Type B pancreatic cell (in vitro differentiated cells): ENCODE data around the gene HEG1. TPM values are rescaled to one million over a fixed set of nuclear protein-coding genes. Genes with fewer than 3 reads are reported as not detected.

Source experiments
- DNase-seq: peaks from one replicate; pipeline ENCODE4 v3.0.0; 2021; ENCODE audit warnings: mixed read lengths; ENCODE audit not compliant: unreplicated experiment; ENCODE audit errors: extremely low spot score
- H3K27ac Mint-ChIP-seq: 2 replicates; pipeline ENCODE4 v1.8.0; 2021; ENCODE audit warnings: mild to moderate bottlenecking, mixed read lengths
- H3K27me3 Mint-ChIP-seq: 2 replicates; pipeline ENCODE4 v1.8.0; 2021; ENCODE audit warnings: mixed read lengths
- H3K36me3 Mint-ChIP-seq: 2 replicates; pipeline ENCODE4 v1.8.0; 2021; ENCODE audit warnings: mixed read lengths
- H3K4me1 Mint-ChIP-seq: one replicate; pipeline ENCODE4 v1.8.0; 2021; ENCODE audit warnings: mixed read lengths; ENCODE audit not compliant: unreplicated experiment
- H3K4me3 Mint-ChIP-seq: 2 replicates; pipeline ENCODE4 v1.8.0; 2021; ENCODE audit warnings: mild to moderate bottlenecking, mixed read lengths
- H3K9me3 Mint-ChIP-seq: 2 replicates; pipeline ENCODE4 v1.8.0; 2021; ENCODE audit warnings: mixed read lengths
- CTCF ChIP-seq: fragments of 200-600 bp; sonication (generic); conservative IDR thresholded peaks from 2 replicates; pipeline ENCODE4 v1.5.0; 2021; ENCODE audit warnings: antibody characterized with exemption, mild to moderate bottlenecking
- total RNA-seq: library from RNA; stranded (reverse); gene quantifications from 2 replicates; pipeline ENCODE4 v1.2.1, GENCODE V29; 2021; ENCODE audit warnings: low replicate concordance

The HEG1 gene
- total RNA-seq, 1 donor from 2014 or later, result 43.1 TPM

GRCh38 chr3:124982855-124983254 lies 72.9 kb downstream of the HEG1 start:
- no peak for DNase-seq
- Mint-ChIP-seq H3K27me3 (no peaks in the 10 kb centered on the region), H3K36me3 (no peaks in the 10 kb centered on the region), H3K4me1 (peaks cover 4% of the 10 kb centered on the region), H3K9me3 (peaks cover 4% of the 10 kb centered on the region), H3K27ac (no peak overlapping the region), H3K4me3 (no peak overlapping the region)
- TF ChIP-seq CTCF, result no peak

- H3K27me3 Mint-ChIP-seq, result no peaks in the 10 kb centered on the region
- H3K4me3 Mint-ChIP-seq, result no peak overlapping the region
- H3K9me3 Mint-ChIP-seq, result peaks cover 4% of the 10 kb centered on the region
- peaks cover 4% of the 10 kb centered on the region for H3K4me1 Mint-ChIP-seq
- TF ChIP-seq CTCF, result no peak
- DNase-seq, result no peak
- H3K36me3 Mint-ChIP-seq, result peaks cover 12% of the 10 kb centered on the region
- H3K27ac Mint-ChIP-seq, result no peak overlapping the region
Measured at GRCh38 chr3:124981472-124981871, 74.3 kb downstream of the HEG1 start.

DNA sequence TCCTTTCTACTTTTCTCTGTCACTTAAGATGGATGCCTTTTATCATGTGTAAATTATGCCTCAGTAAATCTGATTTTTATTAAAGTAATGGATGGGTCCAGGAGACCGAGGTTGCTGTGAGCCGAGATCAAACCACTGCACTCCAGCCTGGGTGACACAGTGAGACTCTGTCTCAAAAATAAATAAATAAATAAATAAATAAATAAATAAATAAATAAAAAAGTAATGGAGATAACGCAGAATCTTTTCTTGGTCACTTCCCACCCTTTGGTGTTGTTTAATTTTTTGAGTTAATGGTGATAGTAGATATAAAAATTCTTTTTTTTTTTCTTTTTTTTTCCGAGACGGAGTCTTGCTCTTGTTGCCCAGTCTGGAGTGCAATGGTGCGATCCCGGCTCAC lies 77.2 kb downstream of the HEG1 start:
- Mint-ChIP-seq H3K36me3 (peaks cover 17% of the 10 kb centered on the region), H3K4me1 (no peaks in the 10 kb centered on the region), H3K27ac (no peak overlapping the region), H3K27me3 (no peaks in the 10 kb centered on the region), H3K9me3 (no peaks in the 10 kb centered on the region), H3K4me3 (no peak overlapping the region)
- no peak for DNase-seq
- no peak for TF ChIP-seq CTCF

- H3K4me1 Mint-ChIP-seq, result no peaks in the 10 kb centered on the region
- peaks cover 17% of the 10 kb centered on the region for H3K36me3 Mint-ChIP-seq
- no peaks in the 10 kb centered on the region for H3K9me3 Mint-ChIP-seq
- H3K27me3 Mint-ChIP-seq, result no peaks in the 10 kb centered on the region
- no peak overlapping the region for H3K27ac Mint-ChIP-seq
- TF ChIP-seq CTCF, result no peak
- no peak overlapping the region for H3K4me3 Mint-ChIP-seq
- no peak for DNase-seq
Measured at GRCh38 chr3:124976383-124976782, 79.4 kb downstream of the HEG1 start.

DNA sequence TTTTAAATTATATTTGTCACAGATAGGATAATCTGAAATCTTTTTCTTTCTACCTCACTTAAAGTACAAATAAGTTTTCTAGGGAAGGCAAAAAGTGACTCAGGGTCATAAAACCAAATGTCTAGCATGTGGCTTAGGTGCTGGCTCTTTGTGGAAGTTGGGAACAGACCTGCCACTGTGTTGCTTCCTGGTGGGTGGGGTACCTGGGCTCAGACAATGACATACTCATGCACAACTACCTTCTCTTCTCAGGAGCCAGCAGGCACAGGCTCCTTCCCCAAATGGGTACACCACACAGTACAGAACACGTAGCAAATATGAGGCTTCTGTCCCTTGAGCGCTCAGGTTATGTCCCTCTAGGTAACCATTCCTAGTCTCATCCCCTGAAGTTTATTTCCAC lies 81.1 kb downstream of the HEG1 start:
- no peak for TF ChIP-seq CTCF
- H3K4me3 Mint-ChIP-seq, result no peak overlapping the region
- H3K27ac Mint-ChIP-seq, result no peak overlapping the region
- peaks cover 17% of the 10 kb centered on the region for H3K36me3 Mint-ChIP-seq
- DNase-seq, result no peak
- H3K9me3 Mint-ChIP-seq, result no peaks in the 10 kb centered on the region
- H3K27me3 Mint-ChIP-seq, result no peaks in the 10 kb centered on the region
- H3K4me1 Mint-ChIP-seq, result no peaks in the 10 kb centered on the region

GRCh38 chr3:124973290-124973689 lies 82.5 kb downstream of the HEG1 start:
- TF ChIP-seq CTCF, result no peak
- no peak overlapping the region for H3K4me3 Mint-ChIP-seq
- H3K4me1 Mint-ChIP-seq, result no peaks in the 10 kb centered on the region
- DNase-seq, result no peak
- no peaks in the 10 kb centered on the region for H3K27me3 Mint-ChIP-seq
- H3K27ac Mint-ChIP-seq, result no peak overlapping the region
- no peaks in the 10 kb centered on the region for H3K9me3 Mint-ChIP-seq
- H3K36me3 Mint-ChIP-seq, result peaks cover 17% of the 10 kb centered on the region
